ENCODE results near the gene MSI2. TPM values are rescaled to one million over a fixed set of nuclear protein-coding genes. Genes with fewer than 3 reads are reported as not detected.

Gene MSI2
- total and polyA plus RNA-seq, 9 of the 15 experiments (the other 6 are each of a cell fraction or from before 2014, with no cell fraction given): 4.6 to 61.8 (median 42.4) TPM

DNA sequence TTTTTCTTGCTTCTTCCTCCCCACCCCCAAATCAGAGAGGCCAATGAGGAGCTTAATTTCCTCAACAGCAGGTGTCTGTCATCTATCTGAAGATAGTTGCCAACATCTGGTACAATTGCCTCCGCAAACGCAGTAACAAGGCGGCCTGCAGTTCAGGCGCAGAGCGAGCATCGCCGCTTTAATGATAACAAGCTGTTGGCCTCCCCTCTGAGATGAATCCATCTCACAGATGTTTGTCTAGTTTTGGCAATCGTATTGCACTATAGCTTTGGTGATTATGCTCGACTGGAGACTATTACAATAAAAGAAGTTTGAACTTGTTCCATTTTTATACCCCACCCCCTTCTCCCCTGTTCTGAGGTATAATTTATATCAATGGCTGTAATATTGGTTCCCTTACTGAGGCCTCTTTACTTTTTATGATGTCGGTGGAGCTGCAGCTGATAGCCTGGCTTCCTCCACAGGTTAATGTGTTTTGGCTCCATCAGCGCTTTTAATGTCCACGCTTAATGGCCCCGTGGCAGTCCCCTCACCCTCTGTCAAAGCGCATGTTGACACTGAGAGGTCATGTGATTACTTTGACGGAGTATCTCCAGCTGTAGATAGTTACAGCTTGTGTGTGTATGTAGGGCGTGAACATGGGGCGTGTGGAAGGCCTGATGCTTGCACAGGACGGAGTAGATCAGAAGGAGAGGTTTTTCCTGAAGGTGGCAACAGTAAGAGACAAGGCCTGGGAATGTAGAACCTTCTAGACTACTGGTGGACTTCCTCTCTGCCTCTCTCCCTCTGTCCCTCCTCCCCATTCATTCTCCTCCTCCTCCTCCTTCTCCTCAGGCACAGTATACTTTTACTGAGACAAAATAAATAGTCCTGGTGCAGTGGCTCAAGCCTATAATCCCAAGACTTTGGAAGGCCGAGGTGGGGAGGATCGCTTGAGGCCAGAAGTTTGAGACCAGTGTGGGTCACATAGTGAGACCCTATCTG lies 164.7 kb downstream of the MSI2 start (continued):
- TF ChIP-seq, protein P1, sequence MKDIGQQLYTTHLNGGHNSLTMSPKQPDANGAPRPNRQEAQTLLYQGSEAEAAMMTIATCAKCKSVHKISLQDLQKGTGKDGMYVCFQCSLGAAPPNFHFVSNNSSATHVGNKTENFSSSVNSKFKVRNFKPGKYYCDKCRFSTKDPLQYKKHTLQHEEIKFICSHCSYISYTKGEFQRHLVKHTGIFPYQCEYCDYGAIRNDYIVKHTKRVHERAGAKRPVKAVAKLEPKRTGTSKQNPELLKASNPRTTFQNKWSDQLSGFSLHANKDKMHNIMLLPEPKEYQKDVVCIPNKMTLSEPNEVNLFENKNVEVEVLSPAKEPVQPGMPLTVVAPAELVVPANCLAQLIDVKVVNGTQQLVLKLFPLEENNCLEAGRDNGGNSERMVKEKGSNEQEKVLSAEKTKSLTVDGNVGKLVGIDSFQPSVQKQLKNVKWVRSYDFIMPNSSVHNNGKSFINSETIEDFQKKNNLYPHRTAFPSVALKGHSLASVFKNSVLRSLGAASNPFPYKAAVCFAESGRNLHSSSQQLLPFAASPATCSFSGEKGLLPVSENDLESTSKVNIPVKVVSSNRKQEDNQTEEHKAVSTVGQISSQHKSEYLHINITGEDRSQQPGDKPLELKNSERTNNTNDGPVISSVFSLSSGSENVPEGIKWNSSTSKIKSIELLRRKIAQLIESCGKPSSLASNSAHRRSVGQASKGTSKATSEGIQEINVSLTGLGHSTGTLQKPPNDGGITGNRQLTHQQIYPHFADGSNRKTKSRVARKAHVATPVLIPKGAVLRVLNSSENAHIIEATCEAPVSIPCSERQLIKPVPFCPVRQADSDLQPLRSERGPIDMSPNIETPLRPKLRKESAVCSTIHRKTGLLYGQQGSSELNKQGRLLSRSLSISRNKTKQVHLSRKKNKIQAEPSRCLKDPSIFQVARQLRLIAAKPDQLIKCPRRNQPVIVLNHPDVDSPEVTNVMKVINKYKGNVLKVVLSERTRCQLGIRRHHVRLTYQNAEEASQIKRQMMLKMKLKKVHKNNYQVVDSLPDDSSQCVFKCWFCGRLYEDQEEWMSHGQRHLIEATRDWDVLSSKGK (CRISPR knock-in tag; IDR thresholded peaks at IDR 0.05): no peak
- TF ChIP-seq CHD2 (IDR thresholded peaks at IDR 0.05; ENCODE audit: low read depth, low read length) (no peak), MYC (IDR thresholded peaks at IDR 0.05; ENCODE audit: low read depth, low read length) (no peak), MYC (CRISPR knock-in tag; IDR thresholded peaks at IDR 0.05; ENCODE audit: borderline replicate concordance, low read depth) (no peak), DACH1 (IDR thresholded peaks at IDR 0.05; ENCODE audit: partially characterized antibody) (no peak), ZNF140 (CRISPR knock-in tag; IDR thresholded peaks at IDR 0.05) (no peak), ZNF57 (CRISPR knock-in tag; IDR thresholded peaks at IDR 0.05) (no peak), TFAP4 (CRISPR knock-in tag; IDR thresholded peaks at IDR 0.05; ENCODE audit: borderline replicate concordance) (peak; percentile 60; the same call in 1 of the 2 replicates), ZSCAN32 (CRISPR knock-in tag; IDR thresholded peaks at IDR 0.05) (no peak), KLF6 (CRISPR knock-in tag; IDR thresholded peaks at IDR 0.05; ENCODE audit: borderline replicate concordance) (no peak), NR3C1 (CRISPR knock-in tag; IDR thresholded peaks at IDR 0.05) (no peak), SMARCB1 (IDR thresholded peaks at IDR 0.05; ENCODE audit: insufficient read length, low read depth) (no peak), SAFB (IDR thresholded peaks at IDR 0.05; ENCODE audit: borderline replicate concordance, low read depth, low read length) (no peak), ETV1 (tag; conservative IDR thresholded peaks at IDR 0.05; ENCODE audit: low read depth) (0 out of 2 replicates have a peak, but pooled peaks have one; percentile 13), FOXM1 (IDR thresholded peaks at IDR 0.05; ENCODE audit: low read depth) (peak; percentile 68; the same call in 1 of the 2 replicates), FOXM1 (CRISPR knock-in tag; IDR thresholded peaks at IDR 0.05; ENCODE audit: low read depth) (no peak), ZNF175 (CRISPR knock-in tag; IDR thresholded peaks at IDR 0.05; ENCODE audit: low read depth) (no peak), FOXK2 (conservative IDR thresholded peaks at IDR 0.05 in 1 of 2, IDR thresholded peaks at IDR 0.05 in 1 of 2; ENCODE audit: low read depth in 2 of 2) (peak; percentile 32 to 60; a peak in 3 of 4 replicates), JUN (IDR thresholded peaks at IDR 0.05; ENCODE audit: borderline replicate concordance, low read depth, low read length) (no peak), JUN (CRISPR knock-in tag; IDR thresholded peaks at IDR 0.05; ENCODE audit: borderline replicate concordance) (no peak), ZNF77 (CRISPR knock-in tag; IDR thresholded peaks at IDR 0.05) (no peak), BCL6 (CRISPR knock-in tag; IDR thresholded peaks at IDR 0.05) (no peak)
- TF ChIP-seq, protein P2, sequence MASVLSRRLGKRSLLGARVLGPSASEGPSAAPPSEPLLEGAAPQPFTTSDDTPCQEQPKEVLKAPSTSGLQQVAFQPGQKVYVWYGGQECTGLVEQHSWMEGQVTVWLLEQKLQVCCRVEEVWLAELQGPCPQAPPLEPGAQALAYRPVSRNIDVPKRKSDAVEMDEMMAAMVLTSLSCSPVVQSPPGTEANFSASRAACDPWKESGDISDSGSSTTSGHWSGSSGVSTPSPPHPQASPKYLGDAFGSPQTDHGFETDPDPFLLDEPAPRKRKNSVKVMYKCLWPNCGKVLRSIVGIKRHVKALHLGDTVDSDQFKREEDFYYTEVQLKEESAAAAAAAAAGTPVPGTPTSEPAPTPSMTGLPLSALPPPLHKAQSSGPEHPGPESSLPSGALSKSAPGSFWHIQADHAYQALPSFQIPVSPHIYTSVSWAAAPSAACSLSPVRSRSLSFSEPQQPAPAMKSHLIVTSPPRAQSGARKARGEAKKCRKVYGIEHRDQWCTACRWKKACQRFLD (CRISPR knock-in tag; IDR thresholded peaks at IDR 0.05): 0 out of 2 replicates have a peak, but pooled peaks have one; percentile 46

Measured in K562 (cell line).